CD4-positive, alpha-beta T cell treated with Interferon gamma for 1 hour (primary cell): Measurements from ENCODE around the gene MBP.

Experiments
- DNase-seq: peaks from one replicate; pipeline ENCODE4 v3.0.0-alpha.2; 2020

Gene MBP

DNA sequence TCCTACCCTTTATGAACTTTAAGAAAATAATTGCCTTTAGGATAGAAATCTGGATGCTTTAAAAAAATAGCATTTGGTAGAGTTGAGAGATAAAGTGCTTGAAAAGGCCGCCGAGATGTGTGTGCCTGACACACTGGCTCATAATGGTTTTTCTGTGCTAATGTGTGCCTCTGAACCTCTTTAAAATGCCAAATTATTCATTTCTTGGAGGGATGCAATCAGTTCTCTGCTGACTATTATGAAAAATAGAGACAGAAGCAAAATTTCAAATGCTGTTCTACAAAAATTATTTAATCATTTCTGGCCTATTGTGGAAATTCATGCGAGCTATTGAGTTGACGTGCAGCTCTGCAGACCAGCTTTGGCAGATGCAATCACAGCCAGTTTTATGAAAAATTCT lies 18.0 kb upstream of the MBP start:
- DNase-seq, result no peak

DNA sequence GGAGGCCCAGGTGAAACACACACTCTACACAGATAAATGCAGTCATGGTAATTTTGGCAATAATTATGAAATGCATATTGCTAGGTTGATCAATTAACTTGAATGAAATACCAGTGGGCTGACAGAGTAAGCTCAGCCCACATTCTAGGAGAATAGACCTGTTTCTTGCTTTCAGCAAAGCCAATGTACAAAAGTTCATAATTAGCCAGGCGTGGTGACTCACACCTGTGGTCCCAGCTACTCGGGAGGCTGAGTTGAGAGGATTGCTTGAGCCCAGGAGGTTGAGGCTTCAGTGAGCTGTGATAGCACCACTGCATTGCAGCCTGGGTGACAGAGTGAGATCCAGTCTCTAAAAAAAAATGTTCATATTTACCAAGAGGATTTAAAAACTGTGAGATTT lies 15.7 kb upstream of the MBP start:
- DNase-seq, result no peak

DNA sequence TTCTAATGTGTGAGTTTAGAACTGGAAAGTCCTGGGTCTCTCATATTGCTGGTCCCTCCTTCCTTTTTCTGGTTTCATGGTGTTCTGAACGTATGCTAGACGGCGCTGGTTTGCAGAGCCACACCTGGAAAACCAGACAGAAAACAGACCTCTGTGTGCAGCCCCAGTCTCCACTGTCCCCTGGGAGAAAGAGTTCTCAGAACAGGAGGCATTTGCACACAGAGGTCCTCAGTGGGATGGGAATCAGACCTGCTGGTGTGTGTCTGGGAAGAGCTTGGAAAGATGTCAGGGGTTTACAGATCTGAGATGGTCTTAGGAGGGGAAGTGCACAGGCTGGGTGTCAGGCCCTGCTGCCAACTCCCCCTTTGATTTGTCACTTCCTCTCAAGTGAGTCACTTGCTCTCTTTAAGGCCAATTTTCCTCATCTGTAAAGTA lies 14.9 kb upstream of the MBP start:
- peak; percentile 26 for DNase-seq

DNA sequence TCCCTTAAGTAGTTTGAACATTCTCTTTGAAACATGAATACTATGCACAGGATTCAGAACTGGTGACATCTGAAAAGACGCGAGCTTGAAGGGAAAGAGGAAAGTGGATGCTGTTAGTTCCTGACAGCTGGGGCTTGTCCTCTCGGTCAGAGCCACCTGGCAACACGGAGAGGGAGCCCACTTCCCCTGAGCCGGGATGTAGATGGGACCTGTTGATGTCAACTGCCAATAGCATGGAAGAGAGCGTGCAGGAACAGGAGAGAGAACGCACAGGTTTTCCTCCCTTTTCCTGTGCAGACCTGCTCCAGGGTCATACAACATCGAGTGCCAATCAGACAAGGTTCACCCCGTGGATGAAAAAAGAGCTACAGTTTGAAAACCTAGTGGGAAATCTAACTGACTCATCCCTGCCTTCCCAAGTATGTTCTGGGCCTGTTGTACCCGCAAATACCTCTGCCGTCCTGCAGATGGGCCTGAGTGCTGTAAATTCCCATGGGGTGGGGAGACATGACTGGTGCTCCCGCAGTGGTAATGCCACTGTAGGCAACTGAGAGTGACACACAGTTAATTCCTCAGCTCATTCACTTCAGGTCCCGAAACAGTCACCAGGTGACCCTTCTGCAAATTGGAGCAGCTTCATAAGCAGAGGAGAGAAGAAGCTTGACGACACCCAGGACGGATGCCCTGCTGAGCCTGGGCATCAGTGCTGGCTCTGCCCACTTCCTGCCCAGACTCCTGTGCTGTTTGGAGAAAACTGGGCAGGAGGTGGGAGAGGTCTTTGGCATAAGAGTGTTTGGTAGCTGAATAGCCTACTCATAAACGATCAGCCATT lies 13.9 kb upstream of the MBP start:
- no peak for DNase-seq

DNA sequence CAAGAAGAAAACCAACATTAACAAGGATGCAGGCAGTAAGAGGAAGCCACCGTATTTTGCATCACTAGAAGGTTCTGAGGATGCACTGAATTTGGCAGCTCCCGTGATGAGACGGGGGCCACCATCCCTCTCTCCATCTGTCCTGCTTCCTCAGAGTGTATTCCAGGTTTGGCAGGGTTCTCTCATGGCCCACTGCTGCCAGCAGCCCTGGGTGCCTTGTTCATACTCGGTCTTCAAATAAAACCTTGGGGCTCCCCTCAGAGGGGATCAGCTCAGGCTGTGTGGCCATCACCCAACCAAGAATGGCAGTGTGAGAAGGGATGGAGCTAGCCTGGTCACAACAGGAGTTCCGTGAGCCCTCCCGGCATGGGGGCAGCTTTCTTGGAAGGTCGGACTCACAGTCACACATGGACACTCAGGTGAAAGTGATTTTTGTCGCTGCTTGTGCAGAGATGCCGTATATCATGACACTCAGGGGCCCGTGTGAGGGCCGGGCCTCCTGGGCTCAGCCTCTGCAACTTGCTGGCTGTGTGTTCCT lies 12.8 kb upstream of the MBP start:
- DNase-seq, result no peak

DNA sequence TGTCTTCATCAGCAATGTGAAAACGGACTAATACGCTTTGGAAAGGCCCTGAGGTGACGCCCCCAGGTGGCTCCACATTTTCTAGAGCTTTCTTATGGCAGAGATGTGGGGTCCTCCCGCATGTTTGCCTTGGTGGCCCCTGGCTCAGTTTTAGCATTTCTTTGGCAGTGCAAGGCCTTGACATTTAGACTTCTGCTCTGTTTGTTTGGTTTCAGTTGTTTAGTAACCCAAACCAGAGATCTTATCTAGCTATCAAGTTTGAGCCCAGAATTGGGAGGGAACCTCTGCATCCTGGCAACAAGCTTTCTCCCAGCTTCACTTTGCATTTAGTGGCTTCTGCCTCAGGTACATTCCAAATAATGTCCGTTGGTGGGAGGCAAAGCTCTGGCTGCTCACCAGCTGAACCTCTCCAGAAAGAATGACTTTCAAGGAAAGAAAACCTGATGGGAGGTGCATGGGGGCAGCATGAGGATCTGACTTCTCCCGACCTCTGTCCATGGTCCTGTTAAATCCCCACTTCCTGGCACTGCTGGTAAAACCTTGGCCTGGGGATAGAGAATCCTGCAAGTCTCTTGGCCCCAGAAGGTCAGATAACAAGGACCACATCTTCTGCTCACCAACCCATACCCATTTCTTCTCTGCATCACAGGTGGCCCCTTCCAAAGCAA lies 12.0 kb upstream of the MBP start:
- no peak for DNase-seq

DNA sequence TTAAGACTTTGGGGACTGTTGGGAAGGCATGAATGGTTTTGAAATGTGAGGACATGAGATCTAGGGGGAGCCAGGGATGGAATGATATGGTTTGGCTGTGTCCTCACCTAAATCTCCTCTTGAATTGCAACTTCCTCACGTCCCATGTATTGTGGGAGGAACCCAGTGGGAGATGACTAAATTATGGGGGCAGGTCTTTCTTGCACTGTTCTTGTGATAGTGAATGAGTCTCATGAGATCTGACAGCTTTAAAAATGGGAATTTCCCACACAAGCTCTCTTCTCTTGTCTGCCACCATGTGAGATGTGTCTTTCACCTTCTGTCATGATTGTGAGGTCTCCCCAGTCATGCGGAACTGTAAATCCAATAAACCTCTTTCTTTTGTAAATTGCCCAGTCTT lies 11.5 kb upstream of the MBP start:
- no peak for DNase-seq

DNA sequence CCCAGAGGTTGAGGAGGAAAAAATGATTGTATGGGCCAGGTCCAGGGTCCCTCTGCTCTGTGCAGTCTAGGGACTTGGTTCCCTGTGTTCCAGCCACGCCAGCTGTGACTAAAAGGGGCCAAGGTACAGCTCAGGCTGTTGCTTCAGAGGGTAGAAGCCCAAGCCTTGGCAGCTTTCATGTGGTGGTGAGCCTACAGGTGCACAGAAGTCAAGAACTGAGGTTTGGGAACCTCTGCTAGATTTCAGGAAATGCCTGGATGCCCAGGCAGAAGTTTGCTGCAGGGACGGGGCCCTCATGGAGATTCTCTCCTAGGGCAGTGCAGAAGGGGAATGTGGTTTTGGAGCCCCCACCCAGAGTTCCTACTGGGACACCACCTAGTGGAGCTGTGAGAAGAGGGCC lies 10.6 kb upstream of the MBP start:
- DNase-seq, result no peak

DNA sequence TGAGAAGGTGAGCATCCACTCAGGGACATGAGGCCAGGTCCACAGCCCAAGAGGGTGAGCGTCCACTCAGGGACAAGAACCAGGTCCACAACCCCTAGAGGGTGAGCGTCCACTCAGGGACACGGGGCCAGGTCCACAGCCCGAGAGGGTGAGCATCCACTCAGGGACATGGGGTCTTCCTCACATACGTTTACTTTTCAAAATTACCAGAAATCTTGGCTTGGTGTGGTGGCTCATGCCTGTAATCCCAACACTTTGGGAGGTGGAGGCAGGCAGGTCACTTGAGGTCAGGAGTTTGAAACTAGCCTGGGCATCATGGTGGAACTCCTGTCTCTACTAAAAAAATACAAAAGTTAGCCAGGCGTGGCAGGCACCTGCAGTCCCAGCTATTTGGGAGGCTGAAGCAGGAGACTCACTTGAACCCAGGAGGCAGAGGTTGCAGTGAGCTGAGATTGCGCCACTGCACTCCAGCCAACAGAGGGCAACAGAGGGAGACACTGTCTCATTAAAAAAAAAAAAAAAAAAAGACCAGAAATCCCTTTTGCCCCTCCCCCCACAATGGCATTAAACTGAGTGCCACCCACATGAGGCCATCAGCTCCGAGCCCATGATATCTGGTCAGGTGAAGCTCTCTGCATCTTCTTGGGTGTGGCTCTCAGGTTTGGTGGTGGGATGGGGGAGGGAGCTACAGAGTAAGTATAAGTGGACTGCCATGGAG lies 9.0 kb upstream of the MBP start:
- DNase-seq, result no peak

DNA sequence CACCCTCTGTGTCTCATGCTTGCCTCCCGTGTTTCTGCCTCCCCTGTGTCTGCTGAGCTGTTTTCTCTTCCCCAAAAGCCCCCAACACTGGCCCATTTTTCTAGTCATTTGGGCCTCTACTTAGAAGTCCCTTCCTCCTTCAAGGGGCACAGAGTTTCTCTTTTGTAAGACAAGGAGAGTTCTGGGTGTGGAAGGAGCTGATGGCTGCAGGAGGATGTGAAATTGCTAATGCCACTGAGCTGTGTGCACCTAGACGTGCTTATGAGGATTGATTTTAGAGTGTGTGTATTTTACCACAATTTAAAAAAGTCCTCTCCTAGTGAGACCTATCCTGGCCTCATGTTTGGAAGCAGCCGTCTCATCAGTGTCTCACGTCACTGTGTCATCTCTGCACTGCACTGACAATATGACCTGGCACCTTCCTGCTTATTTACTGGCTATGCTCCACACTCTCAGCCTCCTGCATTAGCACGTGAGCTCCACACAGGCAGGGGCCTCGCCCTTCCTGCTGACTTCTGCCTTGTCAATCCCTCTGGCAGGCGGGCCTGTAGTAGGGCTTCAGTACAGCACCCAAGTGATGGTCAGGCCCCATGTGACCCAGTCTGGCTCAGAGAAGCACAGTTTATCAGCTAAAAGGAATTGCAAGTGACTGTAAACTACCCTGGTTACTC lies 8.0 kb upstream of the MBP start:
- peak; percentile 71 for DNase-seq

DNA sequence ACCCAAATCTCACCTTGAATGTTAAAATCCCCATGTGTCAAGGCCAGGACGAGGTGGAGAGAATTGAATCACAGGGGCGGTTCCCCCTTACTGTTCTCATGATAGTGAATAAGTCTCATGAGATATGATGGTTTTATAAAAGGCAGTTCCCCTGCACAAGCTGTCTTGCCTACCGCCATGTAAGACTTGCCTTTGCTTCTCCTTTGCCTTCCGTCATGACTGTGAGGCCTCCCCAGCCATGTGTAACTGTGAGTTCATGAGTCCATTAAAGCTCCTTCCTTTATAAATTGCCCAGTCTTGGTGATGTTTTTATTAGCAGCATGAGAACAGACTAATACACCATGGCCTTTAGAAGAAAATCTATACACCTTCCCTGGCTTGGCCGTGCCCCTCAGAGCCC lies 7.4 kb upstream of the MBP start:
- no peak for DNase-seq

DNA sequence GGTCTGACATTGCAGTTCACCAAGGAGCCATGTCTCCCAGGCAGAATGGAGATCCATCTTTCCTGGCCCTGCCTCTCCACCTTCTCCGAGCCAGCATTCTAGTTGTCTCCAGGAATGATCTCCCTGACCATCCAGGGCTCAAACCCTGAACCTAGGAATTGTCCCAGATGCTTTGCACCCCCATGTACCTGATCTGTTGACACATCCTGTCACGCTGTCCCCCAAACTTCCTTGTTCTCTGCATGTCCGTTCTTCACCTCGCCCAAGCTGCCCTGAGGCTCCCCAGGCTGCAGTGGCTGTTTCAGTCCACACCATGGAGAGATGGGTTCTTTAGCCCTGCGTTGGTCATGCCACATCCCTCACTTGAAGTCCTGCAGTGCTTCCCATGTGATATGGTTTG lies 7.0 kb upstream of the MBP start:
- DNase-seq, result no peak

DNA sequence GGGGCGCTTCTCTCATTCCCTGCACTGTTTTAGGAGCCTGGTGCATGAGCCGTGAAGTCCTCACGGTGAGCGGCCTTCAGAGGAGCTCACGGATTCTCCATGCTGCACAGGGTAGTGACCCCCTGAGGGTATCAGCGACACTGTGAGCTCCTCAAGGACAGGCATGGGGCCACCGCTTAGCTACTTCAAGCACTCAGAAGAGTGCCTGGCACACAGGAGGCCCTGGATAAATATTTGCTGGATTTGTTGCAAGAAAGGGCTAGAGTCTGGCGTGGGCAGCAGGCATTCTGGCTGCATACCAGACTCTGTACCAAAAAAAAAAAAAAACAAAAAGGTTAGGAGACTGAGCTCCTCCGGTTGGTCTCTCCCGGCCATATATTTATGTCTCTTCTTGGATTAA lies 5.7 kb upstream of the MBP start:
- DNase-seq, result no peak

DNA sequence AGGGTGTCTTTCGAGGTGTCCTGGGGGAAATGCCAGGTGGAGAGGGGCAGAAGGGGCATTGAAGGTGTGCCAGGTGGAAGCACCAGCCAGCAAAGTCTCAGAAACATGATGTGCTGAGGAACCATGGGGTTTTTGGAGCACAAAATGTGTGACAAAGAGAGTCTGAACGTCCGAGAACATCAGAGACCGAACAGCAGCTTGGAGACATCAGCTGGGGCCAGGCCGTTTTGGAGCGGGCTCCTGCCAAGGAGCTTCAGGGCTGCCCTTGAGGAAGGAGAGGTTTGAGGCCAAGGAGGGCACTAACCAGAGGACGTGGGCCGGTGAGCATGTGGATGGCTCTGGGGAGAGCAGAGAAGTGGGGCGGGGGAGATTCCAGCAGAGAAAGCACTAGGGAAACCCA lies 5.3 kb upstream of the MBP start:
- no peak for DNase-seq

DNA sequence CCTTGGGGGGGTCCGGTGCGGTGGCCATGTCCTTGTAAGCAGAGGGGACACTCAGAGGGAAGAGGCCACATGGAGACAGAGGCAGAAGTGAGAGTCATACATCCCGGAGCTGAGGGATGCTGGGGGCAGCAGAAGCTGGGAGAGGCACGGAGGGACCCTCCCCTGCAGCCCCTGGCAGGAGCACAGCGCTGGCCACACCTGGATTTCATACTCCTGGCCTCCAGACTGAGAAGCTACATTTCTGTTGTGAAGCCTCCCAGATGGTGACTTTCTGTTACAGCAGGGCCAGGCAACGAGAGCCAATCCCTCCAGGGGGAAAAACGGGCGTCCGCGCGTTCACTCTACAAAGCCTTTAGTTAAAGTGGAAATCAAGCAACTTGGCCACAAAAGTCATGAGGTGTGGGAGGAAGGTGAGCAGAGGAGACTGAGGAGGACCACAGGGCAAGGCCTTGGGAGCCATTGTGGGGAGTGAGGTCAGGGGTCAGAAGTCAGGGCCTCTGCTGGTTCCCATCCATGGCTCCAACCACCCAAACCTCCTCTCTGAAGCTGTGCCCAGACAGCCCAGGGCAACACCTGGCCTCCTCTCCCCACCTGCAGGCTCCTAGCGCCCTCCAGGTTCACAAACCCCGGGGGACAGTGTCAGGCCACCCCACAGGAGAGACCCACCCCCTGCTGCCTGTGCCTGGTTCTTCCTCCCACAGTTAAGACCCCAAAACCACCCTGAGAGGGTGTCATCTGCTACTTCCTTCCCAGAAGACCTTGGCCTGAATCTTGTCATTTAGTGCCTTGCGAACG lies 4.5 kb upstream of the MBP start:
- DNase-seq, result no peak

DNA sequence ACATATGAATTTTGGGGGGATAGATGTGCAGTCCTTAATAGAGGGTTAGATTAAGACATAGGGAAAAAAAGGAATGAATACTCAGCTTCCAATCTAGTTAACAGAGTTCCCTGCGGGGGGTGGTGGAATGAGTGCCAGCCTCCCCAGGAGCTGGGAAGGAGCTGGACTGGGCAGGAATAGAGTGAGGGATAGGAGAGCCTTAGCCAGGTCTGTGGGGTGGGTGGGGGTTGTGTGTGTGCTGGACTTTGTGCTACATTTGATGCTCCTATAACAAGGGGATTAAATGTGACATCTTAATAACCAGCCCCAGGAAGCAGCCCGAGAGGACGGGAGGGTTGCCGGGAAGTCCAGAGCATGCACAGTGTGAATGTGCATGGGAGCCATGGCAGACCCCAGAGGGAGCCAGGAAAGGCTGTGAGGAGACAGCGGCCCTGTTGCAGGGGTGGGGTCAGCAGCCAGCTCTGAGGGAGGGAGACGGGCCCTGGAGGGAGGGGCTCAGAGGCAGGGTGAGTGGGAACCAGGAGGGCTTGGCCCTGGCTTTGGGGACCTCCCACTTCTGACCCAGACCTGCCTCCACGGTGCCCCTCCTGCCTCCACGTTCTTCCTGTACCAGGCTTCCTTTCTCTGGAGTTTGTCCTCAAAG lies 3.6 kb upstream of the MBP start:
- DNase-seq, result no peak

DNA sequence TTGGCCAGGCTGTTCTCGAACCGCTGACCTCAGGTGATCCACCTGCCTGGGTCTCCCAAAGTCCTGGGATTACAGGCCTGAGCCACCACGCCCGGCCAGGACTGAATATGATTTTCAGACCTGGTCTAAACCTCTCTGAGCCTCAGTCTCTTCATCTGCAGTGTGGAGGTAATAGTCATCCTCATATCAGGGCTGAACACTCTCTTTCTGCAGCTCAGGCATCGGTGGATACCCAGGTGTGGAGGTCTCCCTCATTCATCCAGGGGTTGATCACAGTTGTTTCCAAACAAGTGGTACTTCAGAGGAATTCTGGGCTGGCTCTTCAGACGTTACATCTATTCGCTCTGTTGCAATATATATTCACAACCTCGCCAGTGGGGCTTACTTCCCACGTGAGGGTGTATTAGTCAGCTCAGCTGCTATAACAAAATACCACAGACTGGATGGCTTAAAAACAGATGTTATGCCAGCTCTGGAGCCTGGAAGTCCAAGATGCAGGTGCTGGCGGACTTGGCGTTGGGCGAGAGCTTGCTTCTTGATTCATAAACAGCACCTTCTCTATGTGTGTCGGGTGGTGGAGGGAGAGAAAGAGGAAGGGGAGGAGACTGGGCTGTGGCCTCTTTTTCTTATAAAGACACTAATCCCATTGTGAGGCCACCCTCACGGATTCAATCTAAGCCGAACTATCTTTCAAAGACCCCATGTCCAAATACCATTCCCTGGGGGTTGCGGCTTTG lies 2.9 kb upstream of the MBP start:
- no peak for DNase-seq

DNA sequence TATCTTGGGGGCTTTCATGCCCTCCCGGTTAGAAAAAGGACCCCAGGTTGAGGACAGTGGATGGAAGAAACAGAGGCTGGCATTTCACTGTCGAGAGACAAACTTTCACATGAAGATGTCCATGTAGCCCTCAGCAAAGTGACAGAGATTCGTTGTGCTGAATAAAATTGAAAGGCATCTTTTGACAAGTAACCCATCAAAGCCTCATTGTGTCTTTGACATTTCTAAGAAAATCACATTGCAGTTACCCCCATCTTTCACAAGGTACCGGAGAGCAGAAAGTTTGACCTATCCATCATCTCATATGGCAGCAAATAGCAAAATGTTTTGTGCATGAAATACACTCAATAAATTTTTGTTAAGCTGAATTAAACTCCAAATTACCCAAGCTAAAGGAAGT lies 2.0 kb upstream of the MBP start:
- no peak for DNase-seq

DNA sequence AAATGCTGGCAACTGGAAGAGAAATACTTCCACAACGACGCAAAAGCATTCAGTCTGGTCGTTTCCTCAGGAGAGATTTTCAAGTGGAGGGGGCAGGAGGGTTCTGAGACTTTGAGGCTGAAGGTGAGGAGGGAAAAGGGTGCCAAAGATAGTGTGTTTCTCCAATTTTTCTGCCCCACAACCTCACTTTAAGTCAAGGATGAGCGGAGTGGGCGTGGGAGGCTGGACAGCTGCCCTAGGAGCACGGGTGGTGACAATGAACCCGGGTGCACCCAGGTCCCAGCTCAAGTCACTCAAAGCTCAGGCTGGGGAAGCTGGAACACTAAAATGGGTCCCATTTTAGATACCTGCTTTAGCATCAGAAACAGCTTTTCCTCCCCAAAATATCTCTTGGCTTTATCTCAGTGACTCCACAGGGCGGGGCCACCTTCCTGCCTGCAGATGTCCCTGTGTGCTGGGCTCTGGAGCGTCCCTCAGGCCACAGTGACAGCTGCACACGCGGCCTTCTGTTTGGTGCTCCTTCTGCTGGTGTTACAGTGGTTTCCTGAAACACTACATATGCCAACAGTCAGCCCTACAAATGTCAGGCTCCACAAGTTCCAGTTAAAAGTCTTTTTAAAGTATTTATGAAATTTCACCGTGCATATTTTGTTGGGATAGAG lies 1.4 kb upstream of the MBP start:
- DNase-seq, result peak; percentile 51

DNA sequence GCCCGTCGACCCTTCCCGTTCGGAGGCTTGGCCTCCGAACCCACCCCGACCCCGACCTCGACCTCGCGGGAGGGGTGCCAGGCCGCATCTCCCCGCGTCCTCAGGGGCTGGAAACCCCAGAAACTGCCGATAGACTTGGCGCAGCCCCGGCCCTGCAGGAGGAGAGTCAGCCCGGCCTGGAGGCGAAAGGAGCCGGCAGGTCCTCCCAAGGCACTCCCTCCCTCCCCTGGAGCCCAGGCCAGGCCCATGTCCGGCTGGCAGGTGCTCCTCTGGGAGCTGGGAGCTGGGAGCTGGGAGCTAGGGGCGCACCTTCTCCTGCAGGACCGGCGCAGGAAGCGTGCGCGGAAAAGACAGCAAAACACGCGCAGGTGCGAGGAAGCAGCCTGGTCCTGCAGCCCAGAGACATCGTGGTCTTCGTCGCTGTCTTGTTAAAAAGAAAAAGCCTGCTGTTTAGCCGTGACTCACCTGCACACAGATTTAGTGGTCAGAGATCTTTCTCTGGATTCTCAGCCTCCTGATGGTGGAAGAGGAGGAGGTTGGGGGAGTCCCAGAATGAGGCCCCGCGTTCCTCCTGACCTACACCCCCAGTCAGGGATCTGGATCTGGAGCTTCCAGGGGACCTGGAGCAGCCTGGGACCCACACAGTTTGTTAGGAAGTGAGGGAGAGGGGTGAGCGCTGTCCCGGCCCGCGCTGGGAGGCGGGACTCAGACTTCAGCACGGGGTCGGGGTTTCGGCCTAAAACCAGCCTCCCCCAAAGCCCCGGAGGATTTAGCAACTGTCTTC lies 660 bp upstream of the MBP start:
- no peak for DNase-seq
